Motor neuron (in vitro differentiated cells): ENCODE results near the gene RTL3. TPM values are rescaled to one million over a fixed set of nuclear protein-coding genes. Genes with fewer than 3 reads are reported as not detected.

Experiments used
- total RNA-seq, 8 experiments: library from RNA; unstranded; fragments of 300-600 nt; gene quantifications; 2 replicates each; pipeline versions ENCODE4 v1.2.3 to v1.2.4, GENCODE V29; 2022

Gene RTL3
- total RNA-seq, 8 experiments from 2014 or later: 0.08 TPM; not detected in 7

Other genes with a start within 250 kb of the RTL3 start
- 10 to 100 TPM in 1 of 8 experiments, 1 to 10 TPM in 2, under 1 TPM in 4, not detected in 1; 0.22 to 11.3 (median 0.60) TPM for gene LPAR4, start 88.4 kb upstream of the RTL3 start, total RNA-seq